Lower leg skin (tissue), 4 donors: ENCODE results near the gene RAB38. TPM values are rescaled to one million over a fixed set of nuclear protein-coding genes. Genes with fewer than 3 reads are reported as not detected.

Experiments
- DNase-seq, 2 donors: peaks; one replicate each; pipeline ENCODE4 v3.0.0-alpha.2; 2019; ENCODE audit warnings: low spot score in 2 of 2
- H3K4me3 ChIP-seq: fragments of 200-600 bp; sonication (generic); 2 replicates; pipeline ENCODE4 v1.5.1; 2017; ENCODE audit warnings: mild to moderate bottlenecking, low read depth; ENCODE audit not compliant: poor library complexity, severe bottlenecking
- POLR2A ChIP-seq, 2 donors: fragments of 450-650 bp; IDR thresholded peaks; one replicate each; pipeline ENCODE4 v1.6.1; 2016 to 2017; ENCODE audit warnings: antibody characterized with exemption in 2 of 2, mild to moderate bottlenecking in 1 of 2, moderate library complexity in 1 of 2
- WGBS, 2 donors: methylation state at CpG; one replicate each; pipeline ENCODE4 v1.1.5; 2018; 5-methylcytosine and 5-hydroxymethylcytosine counted together
- intact Hi-C: fragments of 100-400 bp; cut with DNase I; formaldehyde crosslinking; loops from one replicate; pipeline ENCODE4 v1.15.0; 2023; ENCODE audit warnings: low total_unique reads
- microRNA-seq, 2 donors: library from miRNA; unstranded; fragments of <30 nt; microRNA quantifications; one replicate each; pipeline ENCODE4, GENCODE V29; 2016; ENCODE audit warnings: borderline replicate concordance in 2 of 2, borderline number of aligned reads in 1 of 2
- total RNA-seq, 4 donors: library from RNA; depleted of rRNA; stranded (reverse); fragments of >200 nt; gene quantifications; one replicate each; pipeline ENCODE4 v1.1.0, GENCODE V29; 2016
- TF ChIP-seq, protein P1 (sequence below), 3 donors: fragments of 450-650 bp; IDR thresholded peaks; one replicate each; pipeline ENCODE4 v1.5.1; 2016; ENCODE audit warnings: antibody characterized with exemption in 3 of 3, mild to moderate bottlenecking in 3 of 3, moderate library complexity in 2 of 3

Gene RAB38
- total RNA-seq, 4 donors from 2014 or later: 26.9 to 87.3 (median 69.6) TPM

DNA sequence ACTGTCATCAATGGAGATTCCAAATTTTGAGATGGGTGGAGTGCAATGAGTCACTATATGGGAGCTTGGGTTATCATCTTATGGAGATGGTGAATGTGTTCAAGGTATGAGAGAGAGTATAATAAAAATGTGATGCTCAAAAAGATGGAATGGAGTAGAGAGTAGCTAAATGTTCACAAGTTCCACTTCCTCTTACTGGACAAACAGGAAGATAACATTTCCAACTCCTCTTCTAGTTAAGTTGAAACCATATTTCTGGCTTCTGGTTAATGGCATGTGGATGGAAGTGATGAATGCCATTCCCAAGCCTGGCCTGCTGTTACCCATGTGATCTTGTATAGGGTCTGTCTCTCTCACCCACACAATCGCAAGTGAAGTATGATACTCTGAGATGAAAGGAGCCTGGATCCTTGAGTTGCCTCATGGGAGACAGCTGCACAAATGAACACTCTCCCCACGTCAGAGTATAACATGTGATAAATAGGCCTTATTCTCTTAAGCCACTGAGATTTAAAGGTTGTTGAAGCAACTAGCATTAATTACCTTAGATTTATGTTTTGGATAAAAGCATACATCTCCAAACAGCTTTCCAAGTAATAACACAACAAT, 111.0 kb downstream of the RAB38 start:
- TF ChIP-seq, protein P1, sequence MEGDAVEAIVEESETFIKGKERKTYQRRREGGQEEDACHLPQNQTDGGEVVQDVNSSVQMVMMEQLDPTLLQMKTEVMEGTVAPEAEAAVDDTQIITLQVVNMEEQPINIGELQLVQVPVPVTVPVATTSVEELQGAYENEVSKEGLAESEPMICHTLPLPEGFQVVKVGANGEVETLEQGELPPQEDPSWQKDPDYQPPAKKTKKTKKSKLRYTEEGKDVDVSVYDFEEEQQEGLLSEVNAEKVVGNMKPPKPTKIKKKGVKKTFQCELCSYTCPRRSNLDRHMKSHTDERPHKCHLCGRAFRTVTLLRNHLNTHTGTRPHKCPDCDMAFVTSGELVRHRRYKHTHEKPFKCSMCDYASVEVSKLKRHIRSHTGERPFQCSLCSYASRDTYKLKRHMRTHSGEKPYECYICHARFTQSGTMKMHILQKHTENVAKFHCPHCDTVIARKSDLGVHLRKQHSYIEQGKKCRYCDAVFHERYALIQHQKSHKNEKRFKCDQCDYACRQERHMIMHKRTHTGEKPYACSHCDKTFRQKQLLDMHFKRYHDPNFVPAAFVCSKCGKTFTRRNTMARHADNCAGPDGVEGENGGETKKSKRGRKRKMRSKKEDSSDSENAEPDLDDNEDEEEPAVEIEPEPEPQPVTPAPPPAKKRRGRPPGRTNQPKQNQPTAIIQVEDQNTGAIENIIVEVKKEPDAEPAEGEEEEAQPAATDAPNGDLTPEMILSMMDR (IDR thresholded peaks at IDR 0.05): no peak
- TF ChIP-seq POLR2A (IDR thresholded peaks at IDR 0.05): no peak
- intact Hi-C loops: no loop called here
- 65 to 77% methylated on average over 2 of the region's 2 CpGs for WGBS, 2 donors
- no peak for DNase-seq
- no peak overlapping the region for H3K4me3 ChIP-seq

Small RNA genes lying within 50 kb of the gene (microRNA-seq; reads per million reads assigned to microRNA genes)
- gene MIR3166: 0 to 1.1 reads per million in 2 donors

Other genes starting within 250 kb of the RAB38 start
- 10 to 100 TPM; 19.5 to 33.1 (median 28.5) TPM for gene CTSC, start 162.3 kb upstream of the RAB38 start, total RNA-seq